HL-60 (cell line): ENCODE data around the gene SNX18.

Experiments
- DNase-seq, 2 experiments: peaks; one replicate each; pipeline ENCODE4 v3.0.0-alpha.2; 2010 to 2020; ENCODE audit warnings: low read depth in 1 of 2, low spot score in 1 of 2
- H3K27ac ChIP-seq: fragments of 250-450 bp; sonication (Bioruptor Pico); replicated peaks from 2 replicates; pipeline ENCODE4 v1.5.1; 2020; ENCODE audit warnings: mild to moderate bottlenecking, moderate library complexity
- H3K27me3 ChIP-seq: fragments of 250-450 bp; sonication (Bioruptor Pico); 2 replicates; pipeline ENCODE4 v1.5.1; 2021; ENCODE audit warnings: mild to moderate bottlenecking, moderate library complexity; ENCODE audit not compliant: insufficient read depth, poor library complexity, severe bottlenecking
- H3K4me3 ChIP-seq: replicated peaks from 2 replicates; pipeline ENCODE4 v1.5.1; 2011; ENCODE audit warnings: mild to moderate bottlenecking, control low read depth, low read length; ENCODE audit not compliant: insufficient read depth
- GABPA ChIP-seq: IDR thresholded peaks from 2 replicates; pipeline ENCODE4 v1.6.1; 2012; ENCODE audit warnings: low read depth
- POLR2AphosphoS5 ChIP-seq: IDR thresholded peaks from 2 replicates; pipeline ENCODE4 v1.6.1; 2012; ENCODE audit warnings: low read depth
- SPI1 ChIP-seq: IDR thresholded peaks from 2 replicates; pipeline ENCODE4 v1.6.1; 2012; ENCODE audit warnings: low read depth, mild to moderate bottlenecking, borderline replicate concordance
- TF ChIP-seq, protein P1 (sequence below): IDR thresholded peaks from one replicate; pipeline ENCODE4 v1.5.1; 2011; ENCODE audit warnings: low read length, control low read depth, inconsistent platforms; ENCODE audit not compliant: insufficient read depth
- TF ChIP-seq, protein P2 (sequence below): IDR thresholded peaks from 2 replicates; pipeline ENCODE4 v1.6.1; 2012; ENCODE audit warnings: low read depth; ENCODE audit not compliant: insufficient replicate concordance

Gene SNX18

DNA sequence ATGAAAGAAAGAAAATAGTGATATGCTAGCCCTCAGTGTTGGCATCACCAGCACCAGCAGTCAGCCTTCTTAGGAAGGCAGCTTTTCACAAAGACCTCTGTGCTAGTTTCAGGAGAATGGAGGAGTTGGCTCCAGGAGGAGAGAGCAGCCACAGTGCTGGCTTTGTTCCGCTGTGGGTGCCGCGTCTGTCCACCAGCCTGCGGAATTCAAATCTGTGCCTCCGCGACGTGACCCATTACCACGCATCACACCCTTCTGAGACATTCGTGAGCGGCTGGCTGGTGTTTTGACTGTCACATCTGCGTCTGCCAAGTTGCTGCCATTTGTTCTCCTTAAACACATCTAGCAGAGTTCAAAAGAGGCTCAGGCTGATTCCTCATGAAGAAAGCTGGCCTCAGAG is 34.4 kb downstream of the SNX18 start:
- no peak overlapping the region for H3K27ac ChIP-seq
- DNase-seq, result no peak
- H3K27me3 ChIP-seq, result no peaks in the 10 kb centered on the region
- TF ChIP-seq, protein P1, sequence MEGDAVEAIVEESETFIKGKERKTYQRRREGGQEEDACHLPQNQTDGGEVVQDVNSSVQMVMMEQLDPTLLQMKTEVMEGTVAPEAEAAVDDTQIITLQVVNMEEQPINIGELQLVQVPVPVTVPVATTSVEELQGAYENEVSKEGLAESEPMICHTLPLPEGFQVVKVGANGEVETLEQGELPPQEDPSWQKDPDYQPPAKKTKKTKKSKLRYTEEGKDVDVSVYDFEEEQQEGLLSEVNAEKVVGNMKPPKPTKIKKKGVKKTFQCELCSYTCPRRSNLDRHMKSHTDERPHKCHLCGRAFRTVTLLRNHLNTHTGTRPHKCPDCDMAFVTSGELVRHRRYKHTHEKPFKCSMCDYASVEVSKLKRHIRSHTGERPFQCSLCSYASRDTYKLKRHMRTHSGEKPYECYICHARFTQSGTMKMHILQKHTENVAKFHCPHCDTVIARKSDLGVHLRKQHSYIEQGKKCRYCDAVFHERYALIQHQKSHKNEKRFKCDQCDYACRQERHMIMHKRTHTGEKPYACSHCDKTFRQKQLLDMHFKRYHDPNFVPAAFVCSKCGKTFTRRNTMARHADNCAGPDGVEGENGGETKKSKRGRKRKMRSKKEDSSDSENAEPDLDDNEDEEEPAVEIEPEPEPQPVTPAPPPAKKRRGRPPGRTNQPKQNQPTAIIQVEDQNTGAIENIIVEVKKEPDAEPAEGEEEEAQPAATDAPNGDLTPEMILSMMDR, result no peak
- TF ChIP-seq GABPA, result no peak
- no peak overlapping the region for H3K4me3 ChIP-seq

DNA sequence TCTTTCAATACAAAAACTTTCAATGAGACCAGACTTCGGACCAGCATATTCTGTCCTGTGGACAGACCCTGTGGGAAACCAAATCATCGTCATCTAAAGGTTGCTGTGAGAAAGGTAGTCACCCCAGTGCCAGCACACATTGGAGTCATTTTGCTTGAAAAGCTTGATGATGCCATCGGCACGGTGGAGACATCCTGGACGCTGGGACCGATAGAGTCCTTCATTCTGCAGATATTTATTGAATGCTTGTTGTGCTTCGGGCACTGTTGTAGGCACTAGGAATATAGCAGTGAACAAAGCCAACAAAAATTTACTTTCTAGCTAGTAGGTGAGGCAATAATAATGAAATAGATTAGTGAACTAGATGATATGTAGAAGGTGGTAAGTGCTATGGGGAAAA is 34.9 kb downstream of the SNX18 start:
- Histone ChIP-seq H3K27me3 (no peaks in the 10 kb centered on the region), H3K4me3 (no peak overlapping the region), H3K27ac (no peak overlapping the region)
- DNase-seq, result no peak
- TF ChIP-seq GABPA, result no peak
- no peak for TF ChIP-seq POLR2AphosphoS5

DNA sequence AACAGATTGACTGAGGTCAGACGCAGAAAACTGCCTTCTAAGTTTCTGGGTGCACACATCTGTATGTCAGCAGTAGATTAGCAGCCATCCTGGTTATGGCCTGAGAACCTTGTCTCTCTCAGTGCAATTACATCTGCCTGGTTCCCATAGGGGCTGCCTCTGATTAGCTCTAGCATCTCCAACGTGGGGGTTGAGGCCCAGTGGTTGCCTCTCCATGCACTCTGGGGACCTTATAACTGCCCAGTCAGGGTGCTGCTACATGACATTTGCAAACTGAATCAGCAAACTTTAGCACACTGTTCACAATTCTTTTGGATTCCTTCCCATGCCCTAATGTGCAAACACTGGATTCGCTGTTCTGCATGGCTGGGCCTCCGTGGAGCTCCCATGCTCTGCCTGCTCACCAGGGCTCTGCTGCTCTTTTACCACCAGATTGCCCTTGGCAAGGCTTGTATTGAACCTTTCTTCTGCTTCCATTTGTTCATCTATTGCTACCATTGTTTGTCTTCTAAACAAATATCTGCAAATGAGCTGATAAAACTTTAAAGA is 36.2 kb downstream of the SNX18 start:
- no peak for DNase-seq
- TF ChIP-seq SPI1 (no peak), GABPA (no peak), POLR2AphosphoS5 (no peak)
- TF ChIP-seq, protein P2, sequence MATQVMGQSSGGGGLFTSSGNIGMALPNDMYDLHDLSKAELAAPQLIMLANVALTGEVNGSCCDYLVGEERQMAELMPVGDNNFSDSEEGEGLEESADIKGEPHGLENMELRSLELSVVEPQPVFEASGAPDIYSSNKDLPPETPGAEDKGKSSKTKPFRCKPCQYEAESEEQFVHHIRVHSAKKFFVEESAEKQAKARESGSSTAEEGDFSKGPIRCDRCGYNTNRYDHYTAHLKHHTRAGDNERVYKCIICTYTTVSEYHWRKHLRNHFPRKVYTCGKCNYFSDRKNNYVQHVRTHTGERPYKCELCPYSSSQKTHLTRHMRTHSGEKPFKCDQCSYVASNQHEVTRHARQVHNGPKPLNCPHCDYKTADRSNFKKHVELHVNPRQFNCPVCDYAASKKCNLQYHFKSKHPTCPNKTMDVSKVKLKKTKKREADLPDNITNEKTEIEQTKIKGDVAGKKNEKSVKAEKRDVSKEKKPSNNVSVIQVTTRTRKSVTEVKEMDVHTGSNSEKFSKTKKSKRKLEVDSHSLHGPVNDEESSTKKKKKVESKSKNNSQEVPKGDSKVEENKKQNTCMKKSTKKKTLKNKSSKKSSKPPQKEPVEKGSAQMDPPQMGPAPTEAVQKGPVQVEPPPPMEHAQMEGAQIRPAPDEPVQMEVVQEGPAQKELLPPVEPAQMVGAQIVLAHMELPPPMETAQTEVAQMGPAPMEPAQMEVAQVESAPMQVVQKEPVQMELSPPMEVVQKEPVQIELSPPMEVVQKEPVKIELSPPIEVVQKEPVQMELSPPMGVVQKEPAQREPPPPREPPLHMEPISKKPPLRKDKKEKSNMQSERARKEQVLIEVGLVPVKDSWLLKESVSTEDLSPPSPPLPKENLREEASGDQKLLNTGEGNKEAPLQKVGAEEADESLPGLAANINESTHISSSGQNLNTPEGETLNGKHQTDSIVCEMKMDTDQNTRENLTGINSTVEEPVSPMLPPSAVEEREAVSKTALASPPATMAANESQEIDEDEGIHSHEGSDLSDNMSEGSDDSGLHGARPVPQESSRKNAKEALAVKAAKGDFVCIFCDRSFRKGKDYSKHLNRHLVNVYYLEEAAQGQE, result no peak
- TF ChIP-seq, protein P1, result no peak
- H3K27me3 ChIP-seq, result no peaks in the 10 kb centered on the region
- H3K27ac ChIP-seq, result no peak overlapping the region
- H3K4me3 ChIP-seq, result no peak overlapping the region

DNA sequence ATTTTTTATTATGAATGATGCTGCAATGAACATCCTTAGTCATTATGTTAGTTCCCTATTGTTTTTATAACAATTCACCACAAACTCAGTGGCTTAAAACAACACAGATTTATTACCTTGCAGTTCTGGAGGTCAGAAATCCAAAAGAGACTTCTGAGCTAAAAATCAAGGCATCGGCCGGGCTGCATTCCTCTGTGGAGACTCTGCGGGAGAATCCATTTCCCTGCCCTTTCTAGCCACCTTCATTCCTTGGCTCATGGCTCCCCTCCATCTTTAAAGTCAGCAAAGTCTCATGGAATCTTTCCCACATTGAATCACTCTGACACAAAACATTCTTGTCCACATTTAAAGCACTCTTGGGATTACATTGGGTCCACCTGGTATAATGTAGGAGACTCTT is 38.6 kb downstream of the SNX18 start:
- H3K27ac ChIP-seq, result no peak overlapping the region
- TF ChIP-seq POLR2AphosphoS5, result no peak
- TF ChIP-seq, protein P2, result no peak
- TF ChIP-seq SPI1, result no peak
- TF ChIP-seq GABPA, result no peak
- TF ChIP-seq, protein P1, result no peak
- DNase-seq, result no peak
- no peak overlapping the region for H3K4me3 ChIP-seq
- H3K27me3 ChIP-seq, result no peaks in the 10 kb centered on the region
